Breast epithelium (tissue), 4 donors: ENCODE measurements around the gene SIVA1. TPM values are rescaled to one million over a fixed set of nuclear protein-coding genes. Genes with fewer than 3 reads are reported as not detected.

Source experiments
- DNase-seq, 2 donors: peaks; one replicate each; pipeline ENCODE4 v3.0.0-alpha.2; 2019; ENCODE audit warnings: low spot score in 2 of 2
- H3K27ac ChIP-seq, 2 donors: fragments of 200-600 bp; sonication (generic) in 1 of 2; one replicate each; pipeline ENCODE4 v1.5.1; 2016 to 2019; ENCODE audit warnings: mild to moderate bottlenecking in 1 of 2
- H3K27me3 ChIP-seq, 2 donors: fragments of 200-600 bp; sonication (generic) in 1 of 2; one replicate each; pipeline versions ENCODE4 v1.5.1 to v1.6.0; 2017 to 2019; ENCODE audit warnings: control low read depth in 1 of 2, mild to moderate bottlenecking in 1 of 2
- H3K36me3 ChIP-seq: fragments of 200-600 bp; one replicate; pipeline ENCODE4 v1.5.1; 2019
- H3K4me1 ChIP-seq, 2 donors: fragments of 200-600 bp; sonication (generic); one replicate each; pipeline ENCODE4 v1.5.1; 2016 to 2019; ENCODE audit warnings: control low read depth in 1 of 2
- H3K4me3 ChIP-seq, 3 donors: fragments of 200-600 bp; sonication (generic); 1 replicate in 2 of 3; 2 replicates in 1 of 3; pipeline ENCODE4 v1.5.1; 2016 to 2019; ENCODE audit warnings: mild to moderate bottlenecking in 3 of 3, moderate library complexity in 2 of 3
- H3K9me3 ChIP-seq, 2 donors: fragments of 200-600 bp; sonication (generic) in 1 of 2; one replicate each; pipeline ENCODE4 v1.5.1; 2016 to 2019; ENCODE audit warnings: control low read depth in 1 of 2
- POLR2A ChIP-seq: fragments of 450-650 bp; IDR thresholded peaks from one replicate; pipeline ENCODE4 v1.6.1; 2016; ENCODE audit warnings: antibody characterized with exemption, mild to moderate bottlenecking, moderate library complexity
- POLR2AphosphoS5 ChIP-seq, 3 donors: sonication (generic); formaldehyde crosslinking; IDR thresholded peaks; one replicate each; pipeline ENCODE4 v1.6.1; 2017; ENCODE audit warnings: antibody characterized with exemption in 3 of 3
- intact Hi-C: fragments of 100-400 bp; cut with DNase I; formaldehyde crosslinking; loops from one replicate; pipeline ENCODE4 v1.15.1; 2023; ENCODE audit warnings: low total_unique reads
- total RNA-seq, 3 donors: library from RNA; depleted of rRNA; stranded (reverse); fragments of >200 nt; gene quantifications; one replicate each; pipeline ENCODE4 v1.1.0, GENCODE V29; 2016
- TF ChIP-seq, protein P1 (sequence below), 3 donors: fragments of 450-650 bp; IDR thresholded peaks; one replicate each; pipeline ENCODE4 v1.5.1; 2016 to 2017; ENCODE audit warnings: antibody characterized with exemption in 3 of 3, mild to moderate bottlenecking in 3 of 3, moderate library complexity in 3 of 3

Gene SIVA1
- total RNA-seq, 3 donors from 2014 or later = 181 to 225 (median 223) TPM

DNA sequence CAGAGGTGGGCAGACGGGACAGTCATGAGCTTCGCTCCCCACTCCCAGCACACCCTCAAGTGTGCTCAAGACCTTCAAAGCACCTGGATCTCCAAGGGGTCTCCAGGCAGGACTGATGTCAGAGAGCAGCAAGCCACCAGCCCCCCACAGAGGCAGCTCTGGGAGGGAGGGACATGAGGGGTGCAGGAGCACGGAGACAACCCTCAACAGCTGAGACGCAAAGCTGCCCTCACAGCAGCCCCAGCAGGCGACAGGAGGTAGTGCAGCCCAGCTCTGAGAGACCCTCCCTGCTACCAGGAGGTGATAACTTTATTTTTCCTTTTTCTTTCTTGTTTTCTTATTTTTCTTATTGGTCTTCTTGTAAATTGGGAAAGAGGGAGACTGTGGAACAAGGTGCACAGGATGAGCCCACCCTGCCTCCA is 17.9 kb downstream of the SIVA1 start:
- DNase-seq = no peak
- TF ChIP-seq POLR2AphosphoS5 (IDR thresholded peaks at IDR 0.05) (no peak), POLR2A (no peak)
- TF ChIP-seq, protein P1, sequence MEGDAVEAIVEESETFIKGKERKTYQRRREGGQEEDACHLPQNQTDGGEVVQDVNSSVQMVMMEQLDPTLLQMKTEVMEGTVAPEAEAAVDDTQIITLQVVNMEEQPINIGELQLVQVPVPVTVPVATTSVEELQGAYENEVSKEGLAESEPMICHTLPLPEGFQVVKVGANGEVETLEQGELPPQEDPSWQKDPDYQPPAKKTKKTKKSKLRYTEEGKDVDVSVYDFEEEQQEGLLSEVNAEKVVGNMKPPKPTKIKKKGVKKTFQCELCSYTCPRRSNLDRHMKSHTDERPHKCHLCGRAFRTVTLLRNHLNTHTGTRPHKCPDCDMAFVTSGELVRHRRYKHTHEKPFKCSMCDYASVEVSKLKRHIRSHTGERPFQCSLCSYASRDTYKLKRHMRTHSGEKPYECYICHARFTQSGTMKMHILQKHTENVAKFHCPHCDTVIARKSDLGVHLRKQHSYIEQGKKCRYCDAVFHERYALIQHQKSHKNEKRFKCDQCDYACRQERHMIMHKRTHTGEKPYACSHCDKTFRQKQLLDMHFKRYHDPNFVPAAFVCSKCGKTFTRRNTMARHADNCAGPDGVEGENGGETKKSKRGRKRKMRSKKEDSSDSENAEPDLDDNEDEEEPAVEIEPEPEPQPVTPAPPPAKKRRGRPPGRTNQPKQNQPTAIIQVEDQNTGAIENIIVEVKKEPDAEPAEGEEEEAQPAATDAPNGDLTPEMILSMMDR (IDR thresholded peaks at IDR 0.05) = peak in 2 of 3 donors; percentile 18 to 44
- Histone ChIP-seq H3K4me1 (peaks cover 0 to 5% of the 10 kb centered on the region in 2 donors), H3K27ac (no peak overlapping the region), H3K4me3 (no peak overlapping the region), H3K27me3 (no peaks in the 10 kb centered on the region), H3K9me3 (no peaks in the 10 kb centered on the region), H3K36me3 (no peaks in the 10 kb centered on the region)
- intact Hi-C loops = loop anchor here (2.0 kb wide), 1 partner anchor 54 kb away; no protein-coding TSS in a partner anchor

DNA sequence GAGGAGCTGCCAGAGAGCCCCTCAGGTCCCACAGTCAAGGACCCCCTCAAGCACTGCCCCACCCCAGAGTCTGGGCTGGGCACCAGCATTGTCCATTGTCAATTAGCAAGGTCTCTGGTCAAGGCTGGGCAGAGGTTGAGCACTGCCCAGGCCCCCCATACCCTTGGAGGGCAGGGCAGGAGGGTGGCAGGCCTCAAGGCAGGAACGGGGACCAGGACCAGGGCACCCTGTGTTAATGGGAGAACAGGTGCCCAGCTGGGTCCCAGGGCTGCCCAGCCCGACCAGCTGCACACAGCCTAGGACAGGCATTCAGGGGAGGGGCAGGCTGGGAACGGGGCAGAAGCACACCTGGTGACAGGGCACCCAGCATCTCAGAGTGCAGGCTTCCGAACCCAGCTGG is 18.4 kb downstream of the SIVA1 start:
- Histone ChIP-seq H3K4me3 (no peak overlapping the region), H3K4me1 (peaks cover 0 to 5% of the 10 kb centered on the region in 2 donors), H3K9me3 (no peaks in the 10 kb centered on the region), H3K36me3 (no peaks in the 10 kb centered on the region), H3K27ac (no peak overlapping the region), H3K27me3 (no peaks in the 10 kb centered on the region)
- TF ChIP-seq, protein P1 (IDR thresholded peaks at IDR 0.05) = no peak
- TF ChIP-seq POLR2A = no peak
- intact Hi-C loops = loop anchor here (2.0 kb wide), 1 partner anchor 53 kb away; no protein-coding TSS in a partner anchor
- DNase-seq = no peak

DNA sequence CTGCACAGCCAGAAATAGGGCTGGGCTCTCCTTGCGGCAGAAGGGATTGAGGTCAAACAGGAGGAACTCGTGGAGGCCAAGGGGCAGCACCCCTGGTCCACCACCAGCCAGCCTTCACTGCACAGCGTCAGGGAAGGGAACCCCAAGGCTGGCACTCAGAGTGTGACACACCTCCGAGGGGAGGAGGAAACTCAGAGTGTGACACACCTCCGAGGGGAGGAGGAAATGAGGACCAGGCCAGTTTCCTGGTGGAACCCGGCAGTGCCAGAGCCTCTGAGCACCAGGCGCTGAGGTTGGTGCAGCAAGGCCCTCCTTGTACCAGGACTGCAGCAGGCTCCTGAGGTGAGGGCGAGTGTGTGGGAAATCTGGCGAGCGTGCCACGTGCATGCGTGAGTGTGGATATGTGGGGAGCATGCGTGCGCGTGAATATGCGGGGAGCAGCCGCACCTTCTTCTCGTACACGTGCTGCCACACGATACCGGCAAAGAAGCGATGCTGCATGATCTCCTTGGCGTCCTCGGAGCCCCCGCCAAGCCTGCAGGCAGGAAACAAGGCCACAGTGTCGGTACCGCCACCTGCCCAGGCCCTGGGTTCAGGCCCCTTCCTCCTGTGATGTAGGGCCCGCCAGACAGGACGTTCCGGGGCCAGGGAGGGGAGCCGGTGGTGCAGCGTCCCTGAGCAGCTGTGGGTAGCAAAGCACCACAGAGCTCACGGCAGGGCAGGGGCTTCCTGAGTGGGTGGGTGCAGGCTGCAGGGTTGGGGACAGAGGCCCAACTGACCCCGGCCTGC is 19.2 kb downstream of the SIVA1 start:
- Histone ChIP-seq H3K36me3 (no peaks in the 10 kb centered on the region), H3K27ac (no peak overlapping the region), H3K4me3 (no peak overlapping the region), H3K9me3 (no peaks in the 10 kb centered on the region), H3K4me1 (peaks cover 0 to 5% of the 10 kb centered on the region in 2 donors), H3K27me3 (no peaks in the 10 kb centered on the region)
- no peak for DNase-seq
- TF ChIP-seq POLR2A = no peak
- TF ChIP-seq, protein P1 (IDR thresholded peaks at IDR 0.05) = no peak
- no peak for TF ChIP-seq POLR2AphosphoS5 (IDR thresholded peaks at IDR 0.05)
- intact Hi-C loops = loop anchor here (2.0 kb wide), 1 partner anchor 53 kb away; no protein-coding TSS in a partner anchor

DNA sequence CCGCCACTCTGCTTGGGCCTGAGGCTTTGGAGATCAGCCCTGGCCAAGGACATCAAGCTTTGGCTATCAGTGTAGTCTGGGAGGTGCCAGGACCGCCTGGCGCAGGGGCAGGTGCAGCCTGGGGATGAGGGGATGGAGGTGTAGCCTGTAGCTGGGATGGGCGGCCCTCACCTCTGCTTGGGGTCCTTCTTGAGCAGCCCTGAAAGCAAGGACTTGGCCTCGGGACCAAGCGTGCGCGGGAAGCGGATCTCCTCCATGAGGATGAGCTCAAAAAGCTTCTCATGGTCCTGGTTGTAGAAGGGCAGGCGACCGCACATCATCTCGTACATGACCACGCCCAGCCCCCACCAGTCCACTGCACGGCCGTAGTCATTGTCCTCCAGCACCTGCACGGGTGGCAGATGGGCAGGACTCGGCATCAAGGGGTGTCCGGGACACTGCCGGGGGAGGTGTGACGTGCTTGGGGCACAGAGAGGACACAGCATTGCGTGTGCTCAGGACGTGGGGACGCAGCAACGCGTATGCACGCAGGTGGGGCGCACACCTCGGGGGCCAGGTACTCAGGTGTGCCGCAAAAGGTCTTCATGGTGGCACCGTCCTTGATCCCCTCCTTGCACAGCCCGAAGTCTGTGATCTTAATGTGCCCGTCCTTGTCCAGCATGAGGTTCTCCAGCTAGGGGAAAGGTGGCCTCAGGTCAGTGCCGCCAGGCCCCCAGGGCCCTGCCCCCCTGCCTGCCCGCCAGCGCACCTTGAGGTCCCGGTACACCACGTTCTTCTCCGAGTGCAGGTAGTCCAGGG is 20.0 kb downstream of the SIVA1 start:
- Histone ChIP-seq H3K27me3 (no peaks in the 10 kb centered on the region), H3K4me1 (peaks cover 0 to 5% of the 10 kb centered on the region in 2 donors), H3K27ac (no peak overlapping the region), H3K4me3 (no peak overlapping the region), H3K36me3 (no peaks in the 10 kb centered on the region), H3K9me3 (no peaks in the 10 kb centered on the region)
- no peak for DNase-seq
- TF ChIP-seq POLR2A (no peak), POLR2AphosphoS5 (IDR thresholded peaks at IDR 0.05) (no peak)
- TF ChIP-seq, protein P1 (IDR thresholded peaks at IDR 0.05) = no peak
- intact Hi-C loops = no loop called here
